Stromal cell of bone marrow (primary cell): ENCODE measurements around the gene BRPF3.

Source experiments
- DNase-seq: peaks from one replicate; pipeline ENCODE4 v3.0.0-alpha.2; 2012; ENCODE audit warnings: low read depth

Gene BRPF3

GRCh38 chr6:36196113-36196879 lies at the start of gene BRPF3:
TSS of gene BRPF3 (plus strand) at chr6:36196744. CDS start at chr6:36200323, 3,579 bp downstream.
- peak; percentile 49 for DNase-seq

- no peak for DNase-seq
These were observed 49.2 kb upstream of the BRPF3 start for GRCh38 chr6:36147294-36147693.

GRCh38 chr6:36149476-36149875 lies 47.1 kb upstream of the BRPF3 start:
- DNase-seq = no peak

- no peak for DNase-seq
These were observed 46.3 kb upstream of the BRPF3 start for GRCh38 chr6:36150283-36150682.

GRCh38 chr6:36154286-36154685 lies 42.3 kb upstream of the BRPF3 start:
- no peak for DNase-seq

- no peak for DNase-seq
These were observed 40.9 kb upstream of the BRPF3 start for GRCh38 chr6:36155662-36156061.

- peak; percentile 11 for DNase-seq
These were observed 36.3 kb upstream of the BRPF3 start for GRCh38 chr6:36160147-36160760.

GRCh38 chr6:36169023-36170007 lies 27.2 kb upstream of the BRPF3 start:
- no peak for DNase-seq

GRCh38 chr6:36170704-36171103 lies 25.8 kb upstream of the BRPF3 start:
- DNase-seq = no peak

GRCh38 chr6:36171573-36171972 lies 25.0 kb upstream of the BRPF3 start:
- no peak for DNase-seq

GRCh38 chr6:36177166-36177565 lies 19.4 kb upstream of the BRPF3 start:
- DNase-seq = no peak

- DNase-seq = no peak
These were observed 18.0 kb upstream of the BRPF3 start for GRCh38 chr6:36178544-36178943.

- no peak for DNase-seq
These were observed 16.4 kb upstream of the BRPF3 start for GRCh38 chr6:36180126-36180525.

- DNase-seq = no peak
These were observed 12.2 kb upstream of the BRPF3 start for GRCh38 chr6:36184311-36184710.

GRCh38 chr6:36186199-36186598 lies 10.3 kb upstream of the BRPF3 start:
- no peak for DNase-seq

- DNase-seq = no peak
These were observed 9.1 kb upstream of the BRPF3 start for GRCh38 chr6:36187446-36187845.

GRCh38 chr6:36195471-36196112 lies 952 bp upstream of the BRPF3 start:
- no peak for DNase-seq

GRCh38 chr6:36196880-36197548 lies 470 bp downstream of the BRPF3 start:
- peak; percentile 83 for DNase-seq

GRCh38 chr6:36197739-36198221 lies 1.2 kb downstream of the BRPF3 start:
- DNase-seq = no peak

GRCh38 chr6:36198986-36199385 lies 2.4 kb downstream of the BRPF3 start:
- no peak for DNase-seq

GRCh38 chr6:36200154-36200891 lies 3.8 kb downstream of the BRPF3 start:
- DNase-seq = no peak
